Measurements from ENCODE around the gene GCAT.

DNA sequence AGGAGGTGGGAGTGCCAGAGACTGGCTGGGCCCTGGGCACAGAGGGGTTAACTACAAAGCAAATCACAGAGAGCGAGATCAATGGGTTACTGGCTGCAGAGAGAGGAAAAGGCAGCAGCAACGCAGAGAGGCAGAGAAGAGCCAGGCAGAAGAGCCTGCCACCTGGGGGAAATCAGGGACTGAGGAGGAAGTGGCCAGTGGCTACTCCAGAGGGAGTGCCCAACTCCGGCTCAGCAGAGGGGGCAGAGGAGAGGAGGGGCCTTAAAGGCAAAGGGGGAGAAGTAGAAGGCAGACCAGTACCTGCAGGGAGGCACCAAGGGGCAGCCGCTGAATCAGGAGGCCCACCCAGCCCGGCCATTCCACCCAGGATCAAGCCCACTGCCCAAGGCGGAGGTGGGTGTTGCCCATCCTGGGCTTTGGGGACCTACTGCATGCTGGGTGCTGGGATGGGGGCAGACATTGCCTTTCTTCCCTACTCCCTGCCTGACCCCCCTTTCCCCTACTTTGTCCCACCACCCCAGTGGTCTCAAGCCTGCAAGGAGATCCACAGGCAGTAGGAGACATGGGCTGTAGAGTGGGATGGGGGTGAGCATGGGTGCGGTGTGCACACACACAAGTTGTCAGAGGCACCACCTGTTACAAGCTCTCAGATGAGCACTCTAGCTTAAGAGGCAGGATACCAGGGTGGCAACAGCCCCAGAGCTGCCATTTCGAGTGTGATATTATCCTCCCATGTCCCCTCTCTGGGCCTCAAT, 14.5 kb downstream of the GCAT start:
- TF ChIP-seq, protein P1, sequence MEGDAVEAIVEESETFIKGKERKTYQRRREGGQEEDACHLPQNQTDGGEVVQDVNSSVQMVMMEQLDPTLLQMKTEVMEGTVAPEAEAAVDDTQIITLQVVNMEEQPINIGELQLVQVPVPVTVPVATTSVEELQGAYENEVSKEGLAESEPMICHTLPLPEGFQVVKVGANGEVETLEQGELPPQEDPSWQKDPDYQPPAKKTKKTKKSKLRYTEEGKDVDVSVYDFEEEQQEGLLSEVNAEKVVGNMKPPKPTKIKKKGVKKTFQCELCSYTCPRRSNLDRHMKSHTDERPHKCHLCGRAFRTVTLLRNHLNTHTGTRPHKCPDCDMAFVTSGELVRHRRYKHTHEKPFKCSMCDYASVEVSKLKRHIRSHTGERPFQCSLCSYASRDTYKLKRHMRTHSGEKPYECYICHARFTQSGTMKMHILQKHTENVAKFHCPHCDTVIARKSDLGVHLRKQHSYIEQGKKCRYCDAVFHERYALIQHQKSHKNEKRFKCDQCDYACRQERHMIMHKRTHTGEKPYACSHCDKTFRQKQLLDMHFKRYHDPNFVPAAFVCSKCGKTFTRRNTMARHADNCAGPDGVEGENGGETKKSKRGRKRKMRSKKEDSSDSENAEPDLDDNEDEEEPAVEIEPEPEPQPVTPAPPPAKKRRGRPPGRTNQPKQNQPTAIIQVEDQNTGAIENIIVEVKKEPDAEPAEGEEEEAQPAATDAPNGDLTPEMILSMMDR (IDR thresholded peaks at IDR 0.05 in 2 of 3, conservative IDR thresholded peaks at IDR 0.05 in 1 of 3; ENCODE audit: control insufficient read depth in 2 of 3, extremely low read depth in 1 of 3, insufficient read depth in 1 of 3, low read depth in 3 of 3, low read length in 3 of 3), result no peak
- TF ChIP-seq, protein P2, sequence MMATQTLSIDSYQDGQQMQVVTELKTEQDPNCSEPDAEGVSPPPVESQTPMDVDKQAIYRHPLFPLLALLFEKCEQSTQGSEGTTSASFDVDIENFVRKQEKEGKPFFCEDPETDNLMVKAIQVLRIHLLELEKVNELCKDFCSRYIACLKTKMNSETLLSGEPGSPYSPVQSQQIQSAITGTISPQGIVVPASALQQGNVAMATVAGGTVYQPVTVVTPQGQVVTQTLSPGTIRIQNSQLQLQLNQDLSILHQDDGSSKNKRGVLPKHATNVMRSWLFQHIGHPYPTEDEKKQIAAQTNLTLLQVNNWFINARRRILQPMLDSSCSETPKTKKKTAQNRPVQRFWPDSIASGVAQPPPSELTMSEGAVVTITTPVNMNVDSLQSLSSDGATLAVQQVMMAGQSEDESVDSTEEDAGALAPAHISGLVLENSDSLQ (IDR thresholded peaks at IDR 0.05), result no peak
- TF ChIP-seq RELA (IDR thresholded peaks at IDR 0.05; ENCODE audit: borderline replicate concordance, partially characterized antibody), result no peak

Measured in GM12878 (cell line).